Smooth muscle cell (in vitro differentiated cells): ENCODE results near the gene IBA57. TPM values are rescaled to one million over a fixed set of nuclear protein-coding genes. Genes with fewer than 3 reads are reported as not detected.

Experiments
- DNase-seq: peaks from one replicate; lab custom pipeline; 2025; ENCODE audit not compliant: unreplicated experiment; lab: John Stamatoyannopoulos, UW
- H2AFZ ChIP-seq: fragments of 200-600 bp; sonication (generic); 2 replicates; pipeline ENCODE4 v1.6.0; 2016; ENCODE audit warnings: antibody characterized with exemption, low read depth, mild to moderate bottlenecking
- H3F3A ChIP-seq: fragments of 200-600 bp; sonication (generic); 2 replicates; pipeline ENCODE4 v1.6.0; 2017; ENCODE audit warnings: antibody characterized with exemption, low read depth
- H3K27ac ChIP-seq: fragments of 200-600 bp; sonication (generic); 2 replicates; pipeline ENCODE4 v1.5.1; 2016; ENCODE audit warnings: low read depth, mild to moderate bottlenecking
- H3K27me3 ChIP-seq: fragments of 200-600 bp; sonication (generic); 2 replicates; pipeline ENCODE4 v1.6.1; 2016; ENCODE audit warnings: low read depth, mild to moderate bottlenecking
- H3K36me3 ChIP-seq: fragments of 200-600 bp; sonication (generic); 2 replicates; pipeline ENCODE4 v1.5.1; 2016; ENCODE audit warnings: low read depth
- H3K4me1 ChIP-seq: fragments of 200-600 bp; sonication (generic); 2 replicates; pipeline ENCODE4 v1.5.1; 2016; ENCODE audit warnings: low read depth
- H3K4me2 ChIP-seq: fragments of 200-600 bp; sonication (generic); 2 replicates; pipeline ENCODE4 v1.6.0; 2016; ENCODE audit warnings: mild to moderate bottlenecking
- H3K4me3 ChIP-seq: fragments of 200-600 bp; sonication (generic); 2 replicates; pipeline ENCODE4 v1.5.1; 2016; ENCODE audit warnings: mild to moderate bottlenecking
- H3K79me2 ChIP-seq: fragments of 200-600 bp; sonication (generic); 2 replicates; pipeline ENCODE4 v1.6.0; 2016; ENCODE audit warnings: low read depth, mild to moderate bottlenecking
- H3K9ac ChIP-seq: fragments of 200-600 bp; sonication (generic); 2 replicates; pipeline ENCODE4 v1.6.0; 2016; ENCODE audit warnings: low read depth
- H3K9me3 ChIP-seq: fragments of 200-600 bp; sonication (generic); replicated peaks from 2 replicates; pipeline ENCODE4 v1.5.1; 2016; ENCODE audit warnings: low read depth
- H4K20me1 ChIP-seq: fragments of 200-600 bp; sonication (generic); 2 replicates; pipeline ENCODE4 v1.6.0; 2016; ENCODE audit warnings: low read depth
- WGBS: methylation state at CpG from one replicate; pipeline ENCODE4 v1.1.7; 2016; ENCODE audit warnings: low lambda C conversion rate; 5-methylcytosine and 5-hydroxymethylcytosine counted together
- polyA plus RNA-seq: library from polyadenylated mRNA; unstranded; fragments of >200 nt; fragmentation: Nextera tagmentation; extraction: Ambion mirVana; gene quantifications from 2 replicates; pipeline ENCODE4 v1.2.1, GENCODE V29; 2016
- total RNA-seq: library from RNA; depleted of rRNA; stranded (reverse); fragments of >200 nt; gene quantifications from 2 replicates; pipeline ENCODE4 v1.2.3, GENCODE V29; 2014
- TF ChIP-seq, protein P1 (sequence below): fragments of 200-600 bp; sonication (generic); IDR thresholded peaks from 2 replicates; pipeline ENCODE4 v1.5.1; 2017; ENCODE audit warnings: borderline replicate concordance, mild to moderate bottlenecking, antibody characterized with exemption; ENCODE audit not compliant: insufficient read depth, poor library complexity, severe bottlenecking

The IBA57 gene
- total and polyA plus RNA-seq, 2 experiments from 2014 or later, result 1.6 to 1.8 TPM

GRCh38 chr1:228213917-228214808, 48.6 kb downstream of the IBA57 start:
- no peak for DNase-seq
- H3K4me1 ChIP-seq, result no peaks in the 10 kb centered on the region
- H3K4me2 ChIP-seq, result peak overlapping the region; percentile 99
- no peaks in the 10 kb centered on the region for H3K9me3 ChIP-seq
- WGBS, result 32% methylated on average over 33 of the region's 48 CpGs
- H2AFZ ChIP-seq, result no peak overlapping the region
- H3K79me2 ChIP-seq, result no peaks in the 10 kb centered on the region
- H3K4me3 ChIP-seq, result peak overlapping the region; percentile 68
- H3F3A ChIP-seq, result no peaks in the 10 kb centered on the region
- no peaks in the 10 kb centered on the region for H3K36me3 ChIP-seq
- no peak overlapping the region for H3K27ac ChIP-seq
- peaks cover 8% of the 10 kb centered on the region for H4K20me1 ChIP-seq
- H3K27me3 ChIP-seq, result no peaks in the 10 kb centered on the region
- TF ChIP-seq, protein P1, sequence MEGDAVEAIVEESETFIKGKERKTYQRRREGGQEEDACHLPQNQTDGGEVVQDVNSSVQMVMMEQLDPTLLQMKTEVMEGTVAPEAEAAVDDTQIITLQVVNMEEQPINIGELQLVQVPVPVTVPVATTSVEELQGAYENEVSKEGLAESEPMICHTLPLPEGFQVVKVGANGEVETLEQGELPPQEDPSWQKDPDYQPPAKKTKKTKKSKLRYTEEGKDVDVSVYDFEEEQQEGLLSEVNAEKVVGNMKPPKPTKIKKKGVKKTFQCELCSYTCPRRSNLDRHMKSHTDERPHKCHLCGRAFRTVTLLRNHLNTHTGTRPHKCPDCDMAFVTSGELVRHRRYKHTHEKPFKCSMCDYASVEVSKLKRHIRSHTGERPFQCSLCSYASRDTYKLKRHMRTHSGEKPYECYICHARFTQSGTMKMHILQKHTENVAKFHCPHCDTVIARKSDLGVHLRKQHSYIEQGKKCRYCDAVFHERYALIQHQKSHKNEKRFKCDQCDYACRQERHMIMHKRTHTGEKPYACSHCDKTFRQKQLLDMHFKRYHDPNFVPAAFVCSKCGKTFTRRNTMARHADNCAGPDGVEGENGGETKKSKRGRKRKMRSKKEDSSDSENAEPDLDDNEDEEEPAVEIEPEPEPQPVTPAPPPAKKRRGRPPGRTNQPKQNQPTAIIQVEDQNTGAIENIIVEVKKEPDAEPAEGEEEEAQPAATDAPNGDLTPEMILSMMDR, result no peak
- no peak overlapping the region for H3K9ac ChIP-seq

DNA sequence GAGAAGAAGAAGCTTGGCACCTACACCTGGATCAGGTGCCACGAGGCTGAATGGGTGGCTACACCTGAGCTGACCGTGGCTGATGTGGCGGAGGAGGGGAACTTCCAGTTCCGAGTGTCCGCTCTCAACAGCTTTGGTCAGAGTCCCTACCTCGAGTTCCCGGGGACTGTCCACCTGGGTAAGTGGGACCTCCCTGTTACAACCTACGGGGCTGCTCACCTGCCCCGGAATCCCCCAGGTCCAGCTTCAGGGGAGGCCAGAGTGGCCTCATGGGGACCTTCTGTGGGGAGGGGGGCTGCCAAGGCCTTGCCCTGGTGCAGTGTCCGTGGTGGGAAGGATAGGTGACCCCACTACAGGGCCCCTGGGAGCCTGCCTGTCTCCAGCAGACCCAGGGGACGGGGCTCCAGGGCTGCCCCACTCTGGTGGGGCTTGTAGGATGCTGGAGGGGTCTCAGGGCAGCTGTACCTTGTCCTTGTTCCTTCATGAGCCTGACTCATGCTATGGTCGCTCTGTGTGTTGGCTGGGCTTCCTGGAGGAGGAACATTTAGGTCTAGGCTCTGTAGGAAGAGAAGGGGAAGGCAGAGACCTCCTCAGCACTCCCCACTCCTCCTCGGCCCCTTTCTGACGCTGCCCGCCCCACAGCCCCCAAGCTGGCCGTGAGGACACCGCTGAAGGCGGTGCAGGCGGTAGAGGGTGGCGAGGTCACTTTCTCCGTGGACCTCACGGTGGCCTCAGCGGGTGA, 49.5 kb downstream of the IBA57 start:
- peaks cover 8% of the 10 kb centered on the region for H4K20me1 ChIP-seq
- H3K27ac ChIP-seq, result no peak overlapping the region
- no peak overlapping the region for H3K4me2 ChIP-seq
- no peaks in the 10 kb centered on the region for H3K27me3 ChIP-seq
- 95% methylated on average over 22 of the region's 23 CpGs for WGBS
- H3K36me3 ChIP-seq, result no peaks in the 10 kb centered on the region
- H3K4me1 ChIP-seq, result no peaks in the 10 kb centered on the region
- no peak for DNase-seq
- no peak overlapping the region for H2AFZ ChIP-seq
- no peak overlapping the region for H3K4me3 ChIP-seq
- H3K79me2 ChIP-seq, result no peaks in the 10 kb centered on the region
- H3F3A ChIP-seq, result no peaks in the 10 kb centered on the region
- H3K9ac ChIP-seq, result no peak overlapping the region
- TF ChIP-seq, protein P1, result no peak
- no peaks in the 10 kb centered on the region for H3K9me3 ChIP-seq

DNA sequence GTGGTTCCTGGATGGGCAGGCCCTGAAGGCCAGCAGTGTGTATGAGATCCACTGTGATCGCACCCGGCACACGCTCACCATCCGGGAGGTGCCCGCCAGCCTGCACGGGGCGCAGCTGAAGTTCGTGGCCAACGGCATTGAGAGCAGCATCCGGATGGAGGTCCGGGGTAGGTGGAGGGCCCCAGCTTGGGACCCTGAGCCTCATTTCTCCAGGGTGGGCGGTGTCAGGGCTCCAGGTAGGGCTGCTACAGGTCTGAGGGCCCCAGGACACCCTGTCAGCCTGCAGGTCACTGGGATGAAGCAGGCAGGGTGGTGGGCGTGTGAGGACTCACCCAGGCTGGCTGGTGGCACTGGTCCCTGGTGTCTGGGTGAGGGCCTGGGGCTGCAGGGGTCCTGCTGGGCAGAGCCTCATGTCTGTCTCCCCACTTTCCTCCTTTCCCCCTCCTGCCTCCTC, 50.1 kb downstream of the IBA57 start:
- DNase-seq, result no peak
- no peak overlapping the region for H3K4me3 ChIP-seq
- TF ChIP-seq, protein P1, result no peak
- no peak overlapping the region for H2AFZ ChIP-seq
- 99% methylated on average over 9 of the region's 13 CpGs for WGBS
- H4K20me1 ChIP-seq, result peaks cover 8% of the 10 kb centered on the region
- H3K9me3 ChIP-seq, result no peaks in the 10 kb centered on the region
- H3K4me2 ChIP-seq, result no peak overlapping the region
- H3K9ac ChIP-seq, result no peak overlapping the region
- no peaks in the 10 kb centered on the region for H3K4me1 ChIP-seq
- H3K27ac ChIP-seq, result no peak overlapping the region
- H3K27me3 ChIP-seq, result no peaks in the 10 kb centered on the region
- no peaks in the 10 kb centered on the region for H3F3A ChIP-seq
- H3K79me2 ChIP-seq, result no peaks in the 10 kb centered on the region
- H3K36me3 ChIP-seq, result no peaks in the 10 kb centered on the region
